SU-DHL-6 (cell line): ENCODE data around the gene PTPN18.

Experiments used
- H2AFZ ChIP-seq: fragments of 200-600 bp; sonication (generic); 2 replicates; pipeline ENCODE4 v1.6.1; 2014; ENCODE audit warnings: low read depth, mild to moderate bottlenecking, moderate library complexity, mixed read lengths, antibody characterized with exemption, low read length; ENCODE audit not compliant: severe bottlenecking
- H3F3A ChIP-seq: fragments of 200-600 bp; shearing (Covaris generic); 2 replicates; pipeline ENCODE4 v1.6.0; 2016; ENCODE audit warnings: antibody characterized with exemption, mild to moderate bottlenecking; ENCODE audit not compliant: insufficient read depth
- H3K27ac ChIP-seq: fragments of 200-600 bp; sonication (generic); 2 replicates; pipeline ENCODE4 v1.5.1; 2016; ENCODE audit warnings: low read depth, mild to moderate bottlenecking, low read length, moderate library complexity, mixed read lengths
- H3K27me3 ChIP-seq: fragments of 200-600 bp; sonication (generic), shearing (Covaris generic); 2 replicates; pipeline ENCODE4 v1.6.0; 2014; ENCODE audit warnings: mild to moderate bottlenecking, low read length
- H3K36me3 ChIP-seq: fragments of 200-600 bp; sonication (generic); 2 replicates; pipeline ENCODE4 v1.6.1; 2014; ENCODE audit warnings: mild to moderate bottlenecking, low read length, mixed read lengths
- H3K4me2 ChIP-seq: fragments of 300-600, 200-600 bp; shearing (Covaris generic), sonication (generic); 2 replicates; pipeline ENCODE4 v1.6.0; 2014; ENCODE audit warnings: low read length, low read depth, mild to moderate bottlenecking; ENCODE audit not compliant: poor library complexity, severe bottlenecking
- H3K4me3 ChIP-seq: fragments of 200-600 bp; sonication (generic); 2 replicates; pipeline ENCODE4 v1.5.1; 2014; ENCODE audit warnings: antibody characterized with exemption, low read length, mild to moderate bottlenecking, mixed read lengths; ENCODE audit not compliant: insufficient read depth, poor library complexity, severe bottlenecking
- H3K79me2 ChIP-seq: fragments of 200-600 bp; sonication (generic); 2 replicates; pipeline ENCODE4 v1.6.1; 2014; ENCODE audit warnings: mild to moderate bottlenecking, low read length, moderate library complexity; ENCODE audit not compliant: insufficient read depth
- H3K9ac ChIP-seq: fragments of 200-600 bp; sonication (generic); 2 replicates; pipeline ENCODE4 v1.7.0; 2014; ENCODE audit warnings: mild to moderate bottlenecking, low read length
- H3K9me2 ChIP-seq: fragments of 200-600 bp; sonication (generic); replicated peaks from 2 replicates; pipeline ENCODE4 v1.6.1; 2014; ENCODE audit warnings: low read length; ENCODE audit not compliant: insufficient read depth
- H3K9me3 ChIP-seq: fragments of 200-600 bp; sonication (generic); 2 replicates; pipeline ENCODE4 v1.6.1; 2014; ENCODE audit warnings: low read length, mixed read lengths; ENCODE audit not compliant: insufficient read depth
- H4K20me1 ChIP-seq: fragments of 200-600 bp; sonication (generic); 2 replicates; pipeline ENCODE4 v1.6.1; 2014; ENCODE audit warnings: low read depth, mild to moderate bottlenecking, antibody characterized with exemption, low read length, moderate library complexity, mixed read lengths
- CTCF ChIP-seq: fragments of 200-600 bp; sonication (generic); IDR thresholded peaks from one replicate; pipeline ENCODE4 v1.5.1; 2017; ENCODE audit warnings: antibody characterized with exemption, mild to moderate bottlenecking, low read length, moderate library complexity; ENCODE audit not compliant: insufficient read depth, poor library complexity, severe bottlenecking
- EZH2phosphoT487 ChIP-seq: fragments of 200-600 bp; sonication (generic), shearing (Covaris generic); conservative IDR thresholded peaks from 2 replicates; pipeline ENCODE4 v1.6.1; 2018; ENCODE audit warnings: mild to moderate bottlenecking, antibody characterized with exemption, low read length, moderate library complexity, mixed read lengths

Gene PTPN18

GRCh38 chr2:130337735-130338325, 18.0 kb upstream of the PTPN18 start:
- Histone ChIP-seq H3K27me3 (no peaks in the 10 kb centered on the region), H3K9me2 (no peaks in the 10 kb centered on the region), H3K27ac (no peak overlapping the region), H2AFZ (no peak overlapping the region), H3K9ac (no peak overlapping the region), H3K9me3 (no peaks in the 10 kb centered on the region), H3K4me2 (no peak overlapping the region), H3K79me2 (peaks cover under 1% of the 10 kb centered on the region; the same call in 1 of the 2 replicates), H3K36me3 (no peaks in the 10 kb centered on the region), H3F3A (no peaks in the 10 kb centered on the region), H3K4me3 (no peak overlapping the region), H4K20me1 (no peaks in the 10 kb centered on the region)
- no peak for TF ChIP-seq EZH2phosphoT487
- TF ChIP-seq CTCF = no peak

GRCh38 chr2:130338793-130339345, 17.0 kb upstream of the PTPN18 start:
- Histone ChIP-seq H3K9me2 (no peaks in the 10 kb centered on the region), H3K9me3 (no peaks in the 10 kb centered on the region), H3F3A (no peaks in the 10 kb centered on the region), H3K79me2 (peaks cover 11% of the 10 kb centered on the region), H3K9ac (no peak overlapping the region), H3K27me3 (no peaks in the 10 kb centered on the region), H3K4me3 (no peak overlapping the region), H3K27ac (no peak overlapping the region), H3K4me2 (no peak overlapping the region), H4K20me1 (no peaks in the 10 kb centered on the region), H2AFZ (no peak overlapping the region), H3K36me3 (no peaks in the 10 kb centered on the region)
- TF ChIP-seq EZH2phosphoT487 (no peak), CTCF (no peak)

GRCh38 chr2:130339885-130340745, 15.7 kb upstream of the PTPN18 start:
- no peaks in the 10 kb centered on the region for H3K9me2 ChIP-seq
- H3K4me2 ChIP-seq = no peak overlapping the region
- no peak overlapping the region for H3K9ac ChIP-seq
- no peak overlapping the region for H3K27ac ChIP-seq
- no peaks in the 10 kb centered on the region for H3K27me3 ChIP-seq
- no peak overlapping the region for H2AFZ ChIP-seq
- no peaks in the 10 kb centered on the region for H3K9me3 ChIP-seq
- H3K79me2 ChIP-seq = peaks cover 24% of the 10 kb centered on the region
- TF ChIP-seq CTCF = no peak
- no peak for TF ChIP-seq EZH2phosphoT487
- no peaks in the 10 kb centered on the region for H4K20me1 ChIP-seq
- H3F3A ChIP-seq = no peaks in the 10 kb centered on the region
- no peak overlapping the region for H3K4me3 ChIP-seq
- H3K36me3 ChIP-seq = no peaks in the 10 kb centered on the region
